Hepatic stellate cell (primary cell): ENCODE data around the gene CRMP1.
"Not testable (repeated sequence)": the region's sequence is repeated elsewhere in the genome, so short reads cannot be mapped to it uniquely, and the experiment has no call there.

Source experiments
- DNase-seq: peaks from one replicate; pipeline ENCODE4 v3.0.0; 2011; ENCODE audit warnings: low spot score

Gene CRMP1

GRCh38 chr4:5856362-5856761, 36.5 kb downstream of the CRMP1 start:
- not testable (repeated sequence) for DNase-seq

- DNase-seq: no peak
These were observed 38.0 kb downstream of the CRMP1 start for GRCh38 chr4:5854929-5855328.

- DNase-seq: no peak
These were observed 40.2 kb downstream of the CRMP1 start for GRCh38 chr4:5852523-5853202.

GRCh38 chr4:5851637-5852301, 41.1 kb downstream of the CRMP1 start:
- no peak for DNase-seq

GRCh38 chr4:5845035-5845905, 47.6 kb downstream of the CRMP1 start:
- DNase-seq: no peak

GRCh38 chr4:5843573-5844530, 49.0 kb downstream of the CRMP1 start:
- no peak for DNase-seq

- DNase-seq: no peak
These were observed 50.4 kb downstream of the CRMP1 start for GRCh38 chr4:5842456-5842855.

- no peak for DNase-seq
These were observed 52.9 kb downstream of the CRMP1 start for GRCh38 chr4:5839751-5840674.

GRCh38 chr4:5839332-5839731, 53.6 kb downstream of the CRMP1 start:
- DNase-seq: no peak

- not testable (repeated sequence) for DNase-seq
These were observed 55.4 kb downstream of the CRMP1 start for GRCh38 chr4:5837483-5837882.

- no peak for DNase-seq
These were observed 55.9 kb downstream of the CRMP1 start for GRCh38 chr4:5836943-5837342.

- DNase-seq: no peak
These were observed 64.9 kb downstream of the CRMP1 start for GRCh38 chr4:5828005-5828391.

- peak; percentile 36 for DNase-seq
These were observed 65.5 kb downstream of the CRMP1 start for GRCh38 chr4:5827108-5828004.

GRCh38 chr4:5826437-5827107, 66.3 kb downstream of the CRMP1 start:
- DNase-seq: no peak

GRCh38 chr4:5825321-5826041, 67.4 kb downstream of the CRMP1 start:
- DNase-seq: no peak

- DNase-seq: peak; percentile 70
These were observed 68.3 kb downstream of the CRMP1 start for GRCh38 chr4:5824635-5825034.

GRCh38 chr4:5824227-5824626, 68.7 kb downstream of the CRMP1 start:
- no peak for DNase-seq

- no peak for DNase-seq
These were observed 69.2 kb downstream of the CRMP1 start for GRCh38 chr4:5823542-5824211.
